GM12892 (cell line): ENCODE measurements around the gene ATP8B3.

Experiments used
- POLR2A ChIP-seq: IDR thresholded peaks from 2 replicates; pipeline ENCODE4 v1.6.1; 2011; ENCODE audit warnings: low read depth, low read length, control low read depth
- POLR2AphosphoS5 ChIP-seq: IDR thresholded peaks from 2 replicates; pipeline ENCODE4 v1.6.1; 2011; ENCODE audit warnings: low read depth, low read length, control low read depth

- TF ChIP-seq POLR2A (no peak), POLR2AphosphoS5 (no peak)
Observed at GRCh38 chr19:1828279-1829238, 16.5 kb upstream of the ATP8B3 start.
